ENCODE results near the gene KRT26.
A peak's percentile ranks its signal among the peaks of the same experiment; 100 is the strongest.

KRT26 gene

GRCh38 chr17:40809721-40810421 is 37.9 kb upstream of the KRT26 start:
- no peak overlapping the region for H3K4me3 ChIP-seq (ENCODE audit: low read depth, low read length)
- no peak for DNase-seq (ENCODE audit: low read depth)

GRCh38 chr17:40806131-40806530 is 34.1 kb upstream of the KRT26 start:
- TF ChIP-seq CTCF (IDR thresholded peaks at IDR 0.05; ENCODE audit: control insufficient read depth, extremely low read depth, insufficient read depth) = no peak
- H3K4me3 ChIP-seq (ENCODE audit: low read depth, low read length) = no peak overlapping the region
- no peak for DNase-seq (ENCODE audit: low read depth)

More at GRCh38 chr17:40809721-40810421, 37.9 kb upstream of the KRT26 start:
- no peak for TF ChIP-seq CTCF (IDR thresholded peaks at IDR 0.05; ENCODE audit: control insufficient read depth, extremely low read depth, insufficient read depth)

- TF ChIP-seq CTCF (IDR thresholded peaks at IDR 0.05; ENCODE audit: control insufficient read depth, extremely low read depth, insufficient read depth) = peak; percentile 94
- peak; percentile 38 for DNase-seq (ENCODE audit: low read depth)
- H3K4me3 ChIP-seq (ENCODE audit: low read depth, low read length) = no peak overlapping the region
Measured at GRCh38 chr17:40803617-40804082, 31.6 kb upstream of the KRT26 start.

GRCh38 chr17:40801157-40801556 is 29.2 kb upstream of the KRT26 start:
- no peak overlapping the region for H3K4me3 ChIP-seq (ENCODE audit: low read depth, low read length)
- DNase-seq (ENCODE audit: low read depth) = no peak
- no peak for TF ChIP-seq CTCF (IDR thresholded peaks at IDR 0.05; ENCODE audit: control insufficient read depth, extremely low read depth, insufficient read depth)

GRCh38 chr17:40800381-40800780 is 28.4 kb upstream of the KRT26 start:
- no peak for TF ChIP-seq CTCF (IDR thresholded peaks at IDR 0.05; ENCODE audit: control insufficient read depth, extremely low read depth, insufficient read depth)
- no peak overlapping the region for H3K4me3 ChIP-seq (ENCODE audit: low read depth, low read length)
- no peak for DNase-seq (ENCODE audit: low read depth)

GRCh38 chr17:40799859-40800258 is 27.9 kb upstream of the KRT26 start, which contains the start of gene KRT28:
KRT28 (minus strand) TSS chr17:40799959; CDS start chr17:40799893, 66 bp downstream.
- no peak for DNase-seq (ENCODE audit: low read depth)
- H3K4me3 ChIP-seq (ENCODE audit: low read depth, low read length) = no peak within 1 kb of the TSS
- TF ChIP-seq CTCF (IDR thresholded peaks at IDR 0.05; ENCODE audit: control insufficient read depth, extremely low read depth, insufficient read depth) = no peak

- no peak for DNase-seq (ENCODE audit: low read depth)
- TF ChIP-seq CTCF (IDR thresholded peaks at IDR 0.05; ENCODE audit: control insufficient read depth, extremely low read depth, insufficient read depth) = no peak
Measured at GRCh38 chr17:40796846-40797245, 24.8 kb upstream of the KRT26 start.

More at GRCh38 chr17:40796846-40797245, 24.8 kb upstream of the KRT26 start:
- no peak overlapping the region for H3K4me3 ChIP-seq (ENCODE audit: low read depth, low read length)
